ENCODE data around the gene TMEM270.
"Not testable (repeated sequence)": the region's sequence is repeated elsewhere in the genome, so short reads cannot be mapped to it uniquely, and the experiment has no call there.

TMEM270 gene, protein sequence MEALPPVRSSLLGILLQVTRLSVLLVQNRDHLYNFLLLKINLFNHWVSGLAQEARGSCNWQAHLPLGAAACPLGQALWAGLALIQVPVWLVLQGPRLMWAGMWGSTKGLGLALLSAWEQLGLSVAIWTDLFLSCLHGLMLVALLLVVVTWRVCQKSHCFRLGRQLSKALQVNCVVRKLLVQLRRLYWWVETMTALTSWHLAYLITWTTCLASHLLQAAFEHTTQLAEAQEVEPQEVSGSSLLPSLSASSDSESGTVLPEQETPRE

DNA sequence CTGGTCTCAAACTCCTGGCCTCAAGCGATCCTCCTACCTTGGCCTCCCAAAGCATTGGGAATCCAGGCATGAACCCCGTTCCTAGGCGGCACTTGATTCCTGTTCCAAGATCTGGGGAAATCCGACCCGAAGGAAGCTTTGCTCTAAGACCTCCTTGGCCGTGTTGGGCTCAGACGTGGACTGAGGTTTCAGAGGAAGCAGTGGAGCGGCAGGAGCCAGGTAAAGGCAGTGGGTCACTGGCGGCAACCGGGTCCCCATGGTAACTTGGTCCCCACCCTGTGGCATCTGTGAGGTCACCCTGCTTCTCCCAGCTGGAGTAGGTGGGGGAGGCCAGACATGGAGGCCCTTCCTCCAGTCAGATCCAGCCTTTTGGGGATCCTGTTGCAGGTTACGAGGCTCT is at the start of gene TMEM270:
Gene TMEM270 (plus strand): TSS at position 301 of the 400 bp plus-strand sequence. CDS start 36 bp downstream, at position 337.
- no peak for DNase-seq (ENCODE audit: low spot score)

DNA sequence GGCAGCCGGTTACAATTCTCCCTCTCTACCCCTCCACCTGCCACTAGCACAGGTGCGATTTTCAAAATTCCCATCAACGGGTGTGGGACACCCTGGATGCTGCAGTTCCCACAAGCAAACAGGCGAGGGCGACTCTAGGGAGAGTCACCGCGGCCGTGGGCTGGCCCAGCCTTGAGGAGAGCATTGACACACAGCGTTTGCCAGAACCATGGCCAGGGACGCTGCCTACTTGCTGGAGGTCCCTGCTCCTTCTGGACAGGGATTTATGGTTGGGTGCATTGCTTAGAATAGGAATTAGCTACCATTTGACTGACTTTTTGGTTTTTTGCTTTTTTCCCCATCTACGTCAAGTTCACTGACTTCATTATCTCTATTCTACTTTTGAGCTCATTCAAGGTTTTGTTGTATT is 49.2 kb upstream of the TMEM270 start:
- peak; percentile 84 for DNase-seq (ENCODE audit: low spot score)

DNA sequence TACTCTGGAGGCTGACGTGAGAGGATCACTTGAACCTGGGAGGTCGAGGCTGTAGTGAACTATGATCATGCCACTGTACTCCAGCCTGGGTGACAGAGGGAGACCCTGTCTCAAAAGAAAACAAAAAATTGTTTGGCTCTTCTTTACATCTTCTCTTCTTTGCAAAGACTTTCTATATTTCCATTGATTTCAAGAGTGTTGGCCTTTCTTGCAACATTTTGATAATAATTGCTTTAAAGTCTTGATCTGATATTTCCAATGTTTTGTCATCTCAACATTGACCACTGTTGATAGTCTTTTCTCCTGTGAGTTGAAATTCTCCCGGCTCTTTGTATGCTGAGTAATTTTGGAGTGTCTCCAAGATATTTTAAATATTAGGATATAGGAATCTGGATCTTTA is 48.0 kb upstream of the TMEM270 start:
- DNase-seq (ENCODE audit: low spot score): no peak

DNA sequence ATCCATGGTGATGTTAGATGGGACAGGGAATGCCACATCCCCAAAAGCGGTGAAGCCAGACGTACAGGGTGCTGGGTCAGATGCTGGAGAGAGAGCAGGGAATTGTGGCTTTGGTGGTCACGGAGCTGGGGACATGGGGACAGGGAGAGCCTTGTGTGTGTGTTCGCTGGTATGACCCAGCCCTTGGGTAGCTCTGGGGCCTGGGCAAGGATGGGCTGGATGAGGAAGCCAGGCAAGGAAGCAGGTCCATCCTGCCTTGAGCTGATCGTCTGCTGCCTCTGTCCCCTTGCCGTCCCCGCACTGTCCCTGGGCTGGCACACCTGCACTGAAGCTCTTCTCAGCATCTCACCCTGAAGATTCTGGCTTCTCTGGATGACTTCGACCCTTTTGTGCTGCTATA is 45.5 kb upstream of the TMEM270 start:
- no peak for DNase-seq (ENCODE audit: low spot score)

GRCh38 chr7:73817121-73817520 is 43.8 kb upstream of the TMEM270 start:
- DNase-seq (ENCODE audit: low spot score): no peak

- DNase-seq (ENCODE audit: low spot score): no peak
These were observed 40.9 kb upstream of the TMEM270 start for GRCh38 chr7:73820013-73820412.

DNA sequence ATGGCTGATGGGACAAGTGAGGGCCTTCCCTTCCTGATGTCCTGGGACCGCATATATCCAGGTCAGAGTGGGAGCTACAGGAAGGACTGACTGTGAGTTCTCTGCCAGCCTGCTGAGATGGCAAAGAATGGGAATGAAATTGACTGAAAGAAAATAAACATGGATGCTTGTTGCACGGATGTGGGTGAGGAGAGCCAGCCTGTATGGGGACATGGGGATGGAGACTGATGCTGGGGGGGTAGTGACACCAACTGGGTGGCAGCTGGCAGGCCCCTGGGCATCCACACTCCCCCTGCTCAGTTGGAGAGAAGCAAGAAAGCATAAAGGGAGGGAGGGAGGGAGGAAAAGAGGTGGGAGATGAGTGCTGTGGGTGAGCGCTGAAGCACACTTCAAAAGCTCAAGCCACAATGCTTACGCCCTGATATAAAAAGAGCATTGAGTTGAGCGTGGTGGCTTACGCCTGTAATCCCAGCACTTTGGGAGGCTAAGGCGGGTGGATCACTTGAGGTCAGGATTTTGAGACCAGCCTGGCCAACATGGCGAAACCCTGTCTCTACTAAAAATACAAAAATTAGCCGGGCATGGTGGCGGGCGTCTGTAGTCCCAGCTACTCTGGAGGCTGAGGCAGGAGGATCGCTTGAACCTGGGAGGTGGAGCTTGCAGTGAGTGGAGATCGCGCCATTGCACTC is 39.2 kb upstream of the TMEM270 start:
- DNase-seq (ENCODE audit: low spot score): not testable (repeated sequence)

DNA sequence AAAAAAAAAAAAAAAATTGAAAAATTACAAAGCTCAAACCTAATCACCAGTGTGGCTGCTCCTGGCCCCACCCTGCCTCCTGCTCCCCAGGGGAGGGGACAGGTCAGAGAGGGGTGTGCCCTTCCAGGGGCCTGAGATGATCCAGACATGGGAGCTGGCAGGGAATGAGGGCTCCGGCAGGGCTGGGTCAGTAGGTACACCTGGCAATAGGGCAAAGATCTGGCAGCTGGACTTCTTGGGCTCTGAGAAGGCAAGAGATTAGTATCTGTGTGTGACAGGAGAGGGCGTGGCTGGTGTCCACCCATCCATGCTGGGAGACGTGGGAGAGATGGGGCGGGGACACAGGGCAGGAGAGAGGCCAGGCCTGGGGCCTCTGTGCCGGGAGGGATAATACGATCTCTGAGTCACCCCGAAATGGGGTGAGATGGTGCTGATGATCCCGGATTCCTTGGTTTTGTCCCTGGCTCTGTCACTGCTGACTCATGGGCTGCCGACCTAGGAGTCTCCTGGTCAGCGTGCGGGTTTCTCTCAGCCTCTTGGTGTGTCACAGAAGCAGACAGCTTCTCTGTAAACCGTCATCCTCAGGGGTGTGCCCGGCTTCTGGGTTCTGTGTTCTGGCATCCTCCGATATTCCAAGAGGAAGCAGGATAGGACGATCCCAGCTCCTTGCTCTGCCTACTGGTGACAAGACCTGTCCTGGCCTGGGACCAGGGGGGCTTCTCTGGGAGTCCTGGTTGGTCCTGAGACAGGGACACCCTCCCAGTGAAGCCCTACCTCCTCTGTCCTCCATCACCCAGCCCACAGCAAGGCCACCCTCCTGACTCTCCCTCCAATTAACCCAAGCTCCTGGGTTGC is 38.4 kb upstream of the TMEM270 start:
- peak; percentile 99 for DNase-seq (ENCODE audit: low spot score)

DNA sequence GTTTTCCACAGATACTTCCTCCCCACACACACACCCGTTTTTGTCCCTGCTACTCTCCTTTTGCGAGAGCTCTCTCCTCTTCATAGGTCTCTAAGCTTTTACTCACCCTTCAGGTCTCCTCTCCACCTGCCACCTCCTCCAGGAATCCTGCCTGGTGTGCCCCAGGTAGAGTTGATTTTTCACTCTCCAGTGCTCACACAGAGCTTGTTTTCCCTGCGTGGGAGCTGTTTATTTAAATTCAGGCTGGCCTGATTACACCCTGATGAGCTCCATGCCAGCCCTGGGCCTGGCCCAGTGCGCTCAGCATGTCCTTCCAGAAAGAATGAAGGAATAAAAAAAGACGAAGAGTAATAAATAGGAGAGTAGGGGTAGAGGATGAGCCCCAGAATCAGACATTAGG is 37.7 kb upstream of the TMEM270 start:
- no peak for DNase-seq (ENCODE audit: low spot score)

- DNase-seq (ENCODE audit: low spot score): no peak
These were observed 36.9 kb upstream of the TMEM270 start for GRCh38 chr7:73823873-73824592.

GRCh38 chr7:73824986-73825385 is 36.0 kb upstream of the TMEM270 start:
- DNase-seq (ENCODE audit: low spot score): no peak

GRCh38 chr7:73827567-73828106 is 33.3 kb upstream of the TMEM270 start:
- no peak for DNase-seq (ENCODE audit: low spot score)

DNA sequence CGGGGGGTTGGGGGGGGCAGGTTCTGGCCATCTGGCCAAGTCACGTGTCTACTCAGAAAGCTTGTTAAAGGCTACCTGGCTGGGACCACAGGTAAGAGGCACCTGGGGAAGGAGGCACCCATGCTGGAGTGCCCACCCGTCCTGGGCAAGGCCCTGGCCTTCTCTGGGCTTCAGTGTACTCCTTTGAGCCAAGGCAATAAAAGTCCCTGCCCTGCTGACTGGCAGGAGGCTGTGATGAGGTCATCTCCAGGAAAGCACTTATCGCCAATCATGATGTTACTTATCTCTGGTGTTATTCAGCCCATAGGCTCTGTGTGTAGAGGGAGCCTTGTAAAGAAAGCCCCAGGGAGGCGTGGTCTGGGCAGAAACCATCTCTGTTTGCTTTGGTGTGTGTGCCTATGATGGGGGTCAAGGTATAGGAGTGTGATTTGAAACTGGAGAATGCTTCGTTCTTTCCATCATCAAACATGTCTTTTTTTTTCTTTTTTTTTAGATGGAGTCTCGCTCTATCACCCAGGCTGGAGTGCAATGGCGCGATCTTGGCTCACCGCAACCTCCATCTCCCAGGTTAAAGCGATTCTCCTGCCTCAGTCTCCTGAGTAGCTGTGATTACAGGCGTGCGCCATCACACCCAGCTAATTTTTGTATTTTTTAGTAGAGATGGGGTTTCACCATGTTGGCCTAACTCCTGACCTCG is 32.7 kb upstream of the TMEM270 start:
- peak; percentile 37 for DNase-seq (ENCODE audit: low spot score)

DNA sequence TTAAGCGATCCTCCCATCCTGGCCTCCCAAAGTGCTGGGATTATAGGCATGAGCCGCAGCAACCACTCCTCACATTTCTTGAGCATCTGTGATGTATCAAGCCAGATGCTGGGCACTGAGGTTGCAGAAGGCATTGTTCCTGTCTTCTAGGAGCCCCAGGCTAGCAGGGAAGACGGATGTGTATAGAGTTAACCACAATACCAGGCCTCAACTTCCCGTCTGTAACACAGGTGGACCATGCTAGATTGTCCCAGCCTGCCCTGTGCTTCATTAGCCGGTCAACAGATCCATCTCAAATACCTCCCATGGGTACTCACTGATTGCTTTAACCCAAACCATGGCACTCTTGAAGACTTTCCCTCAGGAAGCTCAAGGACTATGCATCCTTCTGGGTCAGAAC is 32.0 kb upstream of the TMEM270 start:
- no peak for DNase-seq (ENCODE audit: low spot score)

DNA sequence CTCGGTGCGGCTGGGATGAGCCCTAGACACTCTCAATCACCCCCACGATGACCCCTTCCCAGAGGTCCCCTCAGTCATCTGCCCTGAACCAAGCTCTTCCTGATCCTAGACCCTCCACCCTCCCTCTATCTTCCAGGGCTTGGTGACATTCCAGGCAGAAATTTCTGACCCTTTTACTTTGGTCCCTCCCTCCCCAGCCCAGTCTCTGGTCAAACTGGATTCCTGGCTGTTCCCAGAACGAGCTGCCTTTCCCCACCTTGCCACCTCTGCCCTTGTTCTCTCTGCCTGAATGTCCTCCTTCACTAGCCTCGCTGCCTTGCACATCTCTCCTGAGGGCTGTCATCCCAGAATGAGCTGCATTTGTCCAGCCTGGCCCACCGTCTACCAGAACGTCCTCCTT is 31.5 kb upstream of the TMEM270 start:
- DNase-seq (ENCODE audit: low spot score): no peak

GRCh38 chr7:73829921-73830680 is 30.9 kb upstream of the TMEM270 start:
- DNase-seq (ENCODE audit: low spot score): no peak

DNA sequence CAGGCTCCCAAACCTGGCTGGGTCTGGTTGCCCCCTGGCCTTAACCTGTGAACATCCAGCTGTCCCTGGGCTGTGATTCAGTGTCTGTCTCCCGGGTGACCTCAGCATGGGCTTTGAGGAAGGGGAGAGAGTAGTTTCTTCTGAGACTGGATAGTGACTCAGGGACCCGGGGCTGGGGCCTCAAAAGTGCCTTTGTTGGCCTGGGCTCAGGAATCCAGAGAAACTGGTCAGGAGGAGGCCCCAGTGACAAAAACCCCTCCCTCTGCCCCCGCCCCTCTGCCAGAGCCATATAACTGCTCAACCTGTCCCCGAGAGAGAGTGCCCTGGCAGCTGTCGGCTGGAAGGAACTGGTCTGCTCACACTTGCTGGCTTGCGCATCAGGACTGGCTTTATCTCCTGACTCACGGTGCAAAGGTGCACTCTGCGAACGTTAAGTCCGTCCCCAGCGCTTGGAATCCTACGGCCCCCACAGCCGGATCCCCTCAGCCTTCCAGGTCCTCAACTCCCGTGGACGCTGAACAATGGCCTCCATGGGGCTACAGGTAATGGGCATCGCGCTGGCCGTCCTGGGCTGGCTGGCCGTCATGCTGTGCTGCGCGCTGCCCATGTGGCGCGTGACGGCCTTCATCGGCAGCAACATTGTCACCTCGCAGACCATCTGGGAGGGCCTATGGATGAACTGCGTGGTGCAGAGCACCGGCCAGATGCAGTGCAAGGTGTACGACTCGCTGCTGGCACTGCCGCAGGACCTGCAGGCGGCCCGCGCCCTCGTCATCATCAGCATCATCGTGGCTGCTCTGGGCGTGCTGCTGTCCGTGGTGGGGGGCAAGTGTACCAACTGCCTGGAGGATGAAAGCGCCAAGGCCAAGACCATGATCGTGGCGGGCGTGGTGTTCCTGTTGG is 30.0 kb upstream of the TMEM270 start, which contains the start of gene CLDN4:
Gene CLDN4 (plus strand): TSS at position 316 of the 903 bp plus-strand sequence. CDS start 206 bp downstream, at position 522.
- DNase-seq (ENCODE audit: low spot score): no peak

GRCh38 chr7:73831584-73831833 is 29.4 kb upstream of the TMEM270 start:
- DNase-seq (ENCODE audit: low spot score): no peak

DNA sequence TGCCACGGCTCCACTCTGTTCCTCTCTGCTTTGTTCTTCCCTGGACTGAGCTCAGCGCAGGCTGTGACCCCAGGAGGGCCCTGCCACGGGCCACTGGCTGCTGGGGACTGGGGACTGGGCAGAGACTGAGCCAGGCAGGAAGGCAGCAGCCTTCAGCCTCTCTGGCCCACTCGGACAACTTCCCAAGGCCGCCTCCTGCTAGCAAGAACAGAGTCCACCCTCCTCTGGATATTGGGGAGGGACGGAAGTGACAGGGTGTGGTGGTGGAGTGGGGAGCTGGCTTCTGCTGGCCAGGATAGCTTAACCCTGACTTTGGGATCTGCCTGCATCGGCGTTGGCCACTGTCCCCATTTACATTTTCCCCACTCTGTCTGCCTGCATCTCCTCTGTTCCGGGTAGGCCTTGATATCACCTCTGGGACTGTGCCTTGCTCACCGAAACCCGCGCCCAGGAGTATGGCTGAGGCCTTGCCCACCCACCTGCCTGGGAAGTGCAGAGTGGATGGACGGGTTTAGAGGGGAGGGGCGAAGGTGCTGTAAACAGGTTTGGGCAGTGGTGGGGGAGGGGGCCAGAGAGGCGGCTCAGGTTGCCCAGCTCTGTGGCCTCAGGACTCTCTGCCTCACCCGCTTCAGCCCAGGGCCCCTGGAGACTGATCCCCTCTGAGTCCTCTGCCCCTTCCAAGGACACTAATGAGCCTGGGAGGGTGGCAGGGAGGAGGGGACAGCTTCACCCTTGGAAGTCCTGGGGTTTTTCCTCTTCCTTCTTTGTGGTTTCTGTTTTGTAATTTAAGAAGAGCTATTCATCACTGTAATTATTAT is 28.9 kb upstream of the TMEM270 start:
- no peak for DNase-seq (ENCODE audit: low spot score)

Measured in AG08395 (cell line).